ENCODE data around the gene PYROXD2. TPM values are rescaled to one million over a fixed set of nuclear protein-coding genes. Genes with fewer than 3 reads are reported as not detected.

The PYROXD2 gene
- total and polyA plus RNA-seq, 2 experiments from 2014 or later = 1.3 to 2.6 TPM

- TF ChIP-seq ETS1 (IDR thresholded peaks at IDR 0.05) (no peak), CTCF (conservative IDR thresholded peaks at IDR 0.05; ENCODE audit: low read depth in 2 of 2) (no peak), EZH2 (IDR thresholded peaks at IDR 0.05; ENCODE audit: low read depth, unreplicated experiment) (no peak)
Observed at GRCh38 chr10:98410135-98410743, 4.7 kb downstream of the PYROXD2 start (continued).

- Histone ChIP-seq H2AFZ (no peak overlapping the region), H3K4me2 (no peak overlapping the region), H3K27me3 (ENCODE audit: insufficient read depth) (no peaks in the 10 kb centered on the region), H3K4me1 (ENCODE audit: insufficient read depth) (no peaks in the 10 kb centered on the region), H3K4me3 (no peak overlapping the region), H3F3A (replicated peaks; ENCODE audit: low read depth) (no peaks in the 10 kb centered on the region), H4K20me1 (replicated peaks; ENCODE audit: insufficient read depth) (no peaks in the 10 kb centered on the region), H3K79me2 (replicated peaks; ENCODE audit: insufficient read depth) (no peaks in the 10 kb centered on the region), H3K27ac (ENCODE audit: low read depth) (no peak overlapping the region), H3K36me3 (ENCODE audit: insufficient read depth) (no peaks in the 10 kb centered on the region), H3K9me2 (ENCODE audit: insufficient read depth) (no peaks in the 10 kb centered on the region)
- no peak for ATAC-seq
- TF ChIP-seq ZNF462 (CRISPR knock-in tag; IDR thresholded peaks at IDR 0.05) = no peak
- Mint-ChIP-seq H3K27me3 (ENCODE audit: insufficient read depth, low read depth, poor library complexity) (peaks cover 1% of the 10 kb centered on the region), H3K36me3 (ENCODE audit: low read depth) (no peaks in the 10 kb centered on the region), H3K4me1 (peaks cover 4% of the 10 kb centered on the region; the same call in 1 of the 3 replicates), H3K9me3 (no peaks in the 10 kb centered on the region), H3K27ac (no peak overlapping the region), H3K4me3 (no peak overlapping the region)
- no peak for DNase-seq (ENCODE audit: low spot score)
Observed at GRCh38 chr10:98408799-98409198, 6.2 kb downstream of the PYROXD2 start.
